Measurements from ENCODE around the gene GALNT6.

Gene GALNT6

GRCh38 chr12:51429700-51430099, 38.5 kb upstream of the GALNT6 start:
- TF ChIP-seq CTCF (IDR thresholded peaks at IDR 0.05; ENCODE audit: low read depth, low read length) = no peak
- H3K4me3 ChIP-seq (replicated peaks in 1 of 2; ENCODE audit: low read depth in 2 of 2, low read length in 2 of 2) = no peak overlapping the region
- DNase-seq (ENCODE audit: low read depth in 2 of 2) = no peak

- DNase-seq (ENCODE audit: low read depth in 2 of 2) = no peak
- no peak overlapping the region for H3K4me3 ChIP-seq (replicated peaks in 1 of 2; ENCODE audit: low read depth in 2 of 2, low read length in 2 of 2)
- TF ChIP-seq CTCF (IDR thresholded peaks at IDR 0.05; ENCODE audit: low read depth, low read length) = no peak
Observed at GRCh38 chr12:51428256-51428655, 37.0 kb upstream of the GALNT6 start.

- H3K4me3 ChIP-seq (replicated peaks in 1 of 2; ENCODE audit: low read depth in 2 of 2, low read length in 2 of 2) = peak within 1 kb of the TSS; percentile 67 to 68
- peak; percentile 79 for TF ChIP-seq CTCF (IDR thresholded peaks at IDR 0.05; ENCODE audit: low read depth, low read length)
- DNase-seq (ENCODE audit: low read depth in 2 of 2) = peak; percentile 72 to 84
Observed at GRCh38 chr12:51424662-51425539, 33.7 kb upstream of the GALNT6 start, which contains the start of gene SLC4A8. TSS of gene SLC4A8 (plus strand) at chr12:51424831. CDS start at chr12:51424988, 157 bp downstream.

- TF ChIP-seq CTCF (IDR thresholded peaks at IDR 0.05; ENCODE audit: low read depth, low read length) = no peak
- no peak overlapping the region for H3K4me3 ChIP-seq (replicated peaks in 1 of 2; ENCODE audit: low read depth in 2 of 2, low read length in 2 of 2)
- DNase-seq (ENCODE audit: low read depth in 2 of 2) = no peak
Observed at GRCh38 chr12:51424094-51424661, 33.0 kb upstream of the GALNT6 start.

- H3K4me3 ChIP-seq (replicated peaks in 1 of 2; ENCODE audit: low read depth in 2 of 2, low read length in 2 of 2) = no peak overlapping the region
- peak; percentile 65 for TF ChIP-seq CTCF (IDR thresholded peaks at IDR 0.05; ENCODE audit: low read depth, low read length)
- peak; percentile 82 for DNase-seq (ENCODE audit: low read depth in 2 of 2)
Observed at GRCh38 chr12:51421266-51421884, 30.2 kb upstream of the GALNT6 start.

GRCh38 chr12:51419425-51420193, 28.4 kb upstream of the GALNT6 start:
- no peak overlapping the region for H3K4me3 ChIP-seq (replicated peaks in 1 of 2; ENCODE audit: low read depth in 2 of 2, low read length in 2 of 2)
- TF ChIP-seq CTCF (IDR thresholded peaks at IDR 0.05; ENCODE audit: low read depth, low read length) = no peak
- DNase-seq (ENCODE audit: low read depth in 2 of 2) = peak in 1 of 2 donors; percentile 13
